Mesothelial cell of epicardium (in vitro differentiated cells): ENCODE measurements around the gene ZNF365. TPM values are rescaled to one million over a fixed set of nuclear protein-coding genes. Genes with fewer than 3 reads are reported as not detected.

ENCODE experiments used
- DNase-seq, 2 experiments: peaks; one replicate each; pipeline ENCODE4 v3.0.0; 2021; ENCODE audit warnings: low spot score in 2 of 2; ENCODE audit not compliant: unreplicated experiment in 2 of 2
- H3K27ac Mint-ChIP-seq: 2 replicates; pipeline ENCODE4 v1.8.0; 2021; ENCODE audit warnings: mixed read lengths
- H3K27me3 Mint-ChIP-seq: 2 replicates; pipeline ENCODE4 v1.8.0; 2021; ENCODE audit warnings: low read depth, mixed read lengths
- H3K36me3 Mint-ChIP-seq: 2 replicates; pipeline ENCODE4 v1.8.0; 2021; ENCODE audit warnings: mixed read lengths
- H3K4me1 Mint-ChIP-seq: 2 replicates; pipeline ENCODE4 v1.8.0; 2021; ENCODE audit warnings: mixed read lengths
- H3K4me3 Mint-ChIP-seq: 2 replicates; pipeline ENCODE4 v1.8.0; 2021; ENCODE audit warnings: mild to moderate bottlenecking, moderate library complexity, mixed read lengths
- H3K9me3 Mint-ChIP-seq: 2 replicates; pipeline ENCODE4 v1.8.0; 2021; ENCODE audit warnings: mixed read lengths
- CTCF ChIP-seq: fragments of 200-600 bp; sonication (generic); IDR thresholded peaks from one replicate; pipeline ENCODE4 v1.5.0; 2021; ENCODE audit warnings: antibody characterized with exemption; ENCODE audit not compliant: unreplicated experiment
- total RNA-seq: library from RNA; stranded (reverse); gene quantifications from 3 replicates; pipeline ENCODE4 v1.2.1, GENCODE V29; 2021

ZNF365 gene
- total RNA-seq, 1 donor from 2014 or later: not detected

- Mint-ChIP-seq H3K4me3 (no peak overlapping the region), H3K4me1 (no peaks in the 10 kb centered on the region), H3K27me3 (peaks cover 54% of the 10 kb centered on the region), H3K9me3 (peaks cover 30% of the 10 kb centered on the region), H3K27ac (no peak overlapping the region), H3K36me3 (no peaks in the 10 kb centered on the region)
- no peak for TF ChIP-seq CTCF
- DNase-seq: no peak
These were observed 38.9 kb downstream of the ZNF365 start for GRCh38 chr10:62413048-62413447.

DNA sequence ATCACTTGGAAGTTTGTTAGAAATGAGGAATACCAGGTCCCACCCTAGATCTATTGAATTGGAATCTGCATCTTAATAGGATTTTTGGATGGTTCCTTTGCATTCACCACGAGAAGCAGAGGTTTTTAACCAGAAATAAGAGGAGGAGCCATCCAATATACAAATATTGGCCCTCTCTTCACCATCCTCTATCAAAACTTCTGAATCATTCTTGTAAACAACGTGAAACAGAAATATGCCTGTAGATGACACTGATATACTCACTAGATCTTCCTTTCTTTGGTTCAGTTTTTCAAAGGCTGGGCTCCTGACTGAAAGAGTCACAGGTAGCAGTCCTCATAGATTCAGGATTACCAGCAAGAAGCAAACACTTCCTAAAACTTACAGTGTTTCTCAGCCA lies 39.5 kb downstream of the ZNF365 start:
- no peak for TF ChIP-seq CTCF
- Mint-ChIP-seq H3K4me3 (no peak overlapping the region), H3K27me3 (peaks cover 56% of the 10 kb centered on the region), H3K36me3 (no peaks in the 10 kb centered on the region), H3K9me3 (peaks cover 24% of the 10 kb centered on the region), H3K4me1 (no peaks in the 10 kb centered on the region), H3K27ac (no peak overlapping the region)
- DNase-seq: no peak

DNA sequence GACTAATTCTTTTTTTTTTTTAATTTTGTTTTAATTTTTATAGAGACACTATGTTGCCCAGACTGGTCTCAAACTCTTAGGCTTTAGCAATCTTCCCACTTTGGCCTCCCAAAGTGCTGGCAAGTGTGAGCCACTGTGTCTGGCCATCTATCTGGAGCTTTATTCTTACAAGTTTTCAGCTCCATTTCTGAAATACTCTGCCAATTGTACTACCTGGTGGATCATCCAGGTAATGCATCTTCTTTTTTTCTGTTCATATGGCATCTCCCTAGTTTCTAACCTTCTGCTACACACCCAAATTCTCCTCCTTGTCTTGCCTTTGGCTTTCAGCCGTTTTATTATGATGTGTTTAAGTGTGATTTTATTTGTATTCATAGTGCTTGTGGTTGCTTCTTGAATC lies 40.2 kb downstream of the ZNF365 start:
- Mint-ChIP-seq H3K36me3 (no peaks in the 10 kb centered on the region), H3K4me1 (no peaks in the 10 kb centered on the region), H3K4me3 (no peak overlapping the region), H3K27ac (no peak overlapping the region), H3K9me3 (peaks cover 21% of the 10 kb centered on the region), H3K27me3 (peaks cover 56% of the 10 kb centered on the region)
- DNase-seq: no peak
- no peak for TF ChIP-seq CTCF

GRCh38 chr10:62422068-62422590 lies 48.0 kb downstream of the ZNF365 start:
- no peaks in the 10 kb centered on the region for H3K4me1 Mint-ChIP-seq
- no peak overlapping the region for H3K4me3 Mint-ChIP-seq
- H3K36me3 Mint-ChIP-seq: no peaks in the 10 kb centered on the region
- H3K27ac Mint-ChIP-seq: no peak overlapping the region
- no peak for TF ChIP-seq CTCF
- peaks cover 26% of the 10 kb centered on the region for H3K27me3 Mint-ChIP-seq
- no peak for DNase-seq
- no peaks in the 10 kb centered on the region for H3K9me3 Mint-ChIP-seq

GRCh38 chr10:62424026-62424425 lies 49.9 kb downstream of the ZNF365 start:
- Mint-ChIP-seq H3K9me3 (peaks cover 3% of the 10 kb centered on the region), H3K4me1 (no peaks in the 10 kb centered on the region), H3K27me3 (peaks cover 16% of the 10 kb centered on the region), H3K27ac (no peak overlapping the region), H3K36me3 (no peaks in the 10 kb centered on the region), H3K4me3 (no peak overlapping the region)
- TF ChIP-seq CTCF: no peak
- no peak for DNase-seq

DNA sequence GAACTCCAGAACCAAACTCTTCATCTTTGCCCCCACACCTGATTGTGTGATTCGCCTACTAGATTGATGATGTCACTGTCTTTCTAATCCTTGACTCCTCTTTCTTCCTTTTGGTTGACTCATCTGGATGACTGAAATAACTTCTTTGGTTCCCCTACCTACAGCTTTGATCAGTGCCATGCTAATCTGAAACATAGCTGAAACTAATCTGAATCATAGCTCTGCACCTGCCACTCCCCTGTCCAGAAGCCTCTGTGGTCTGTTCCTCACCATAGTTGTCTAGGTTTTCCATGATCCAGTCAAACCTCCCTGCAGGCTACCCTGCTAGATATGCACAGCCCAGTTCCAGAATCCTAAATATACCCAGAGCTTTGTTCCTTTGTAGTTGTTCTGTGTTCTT lies 51.9 kb downstream of the ZNF365 start:
- no peak for DNase-seq
- no peak overlapping the region for H3K27ac Mint-ChIP-seq
- H3K27me3 Mint-ChIP-seq: peaks cover 18% of the 10 kb centered on the region
- no peak overlapping the region for H3K4me3 Mint-ChIP-seq
- no peak for TF ChIP-seq CTCF
- peaks cover 3% of the 10 kb centered on the region for H3K9me3 Mint-ChIP-seq
- H3K4me1 Mint-ChIP-seq: no peaks in the 10 kb centered on the region
- no peaks in the 10 kb centered on the region for H3K36me3 Mint-ChIP-seq
